PFSK-1 (cell line): Measurements from ENCODE around the gene PHETA1.

ENCODE experiments used
- POLR2AphosphoS5 ChIP-seq: IDR thresholded peaks from 2 replicates; pipeline ENCODE4 v1.6.1; 2012; ENCODE audit warnings: low read depth, mild to moderate bottlenecking, control low read depth, low read length, moderate library complexity
- REST ChIP-seq, 2 experiments: IDR thresholded peaks; 2 replicates each; pipeline versions ENCODE4 v1.6.1 to v1.8.0; 2011 to 2012; ENCODE audit warnings: low read depth in 2 of 2, low read length in 2 of 2, control low read depth in 1 of 2, inconsistent platforms in 1 of 2, mild to moderate bottlenecking in 1 of 2, moderate library complexity in 1 of 2; ENCODE audit not compliant: insufficient read depth in 1 of 2
- SIN3A ChIP-seq: IDR thresholded peaks from 2 replicates; pipeline ENCODE4 v1.6.1; 2012; ENCODE audit warnings: mild to moderate bottlenecking, low read length, moderate library complexity, borderline replicate concordance; ENCODE audit not compliant: insufficient read depth
- TAF1 ChIP-seq: IDR thresholded peaks from 2 replicates; pipeline ENCODE4 v1.6.1; 2012; ENCODE audit warnings: low read length, control low read depth, borderline replicate concordance; ENCODE audit not compliant: insufficient read depth

DNA sequence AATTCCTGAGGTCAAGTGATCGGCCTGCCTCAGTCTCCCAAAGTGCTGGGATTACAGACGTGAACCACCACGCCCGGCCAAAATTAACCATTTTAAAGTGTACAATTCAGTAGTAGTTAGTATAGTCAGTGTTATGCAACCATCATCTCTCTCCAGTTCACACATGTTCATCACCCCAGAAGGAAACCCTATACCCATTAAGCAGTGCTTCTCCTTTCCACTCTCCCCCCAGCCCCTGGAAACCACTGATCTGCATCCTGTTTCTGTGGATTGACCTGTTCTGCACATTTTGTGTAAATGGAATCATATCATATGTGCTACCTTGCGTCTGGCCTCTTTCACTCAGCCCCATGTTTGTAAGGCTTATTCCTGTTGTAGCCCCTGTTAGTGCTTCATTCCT is 52.2 kb downstream of the PHETA1 start:
- TF ChIP-seq POLR2AphosphoS5, result no peak
- TF ChIP-seq TAF1, result no peak
- TF ChIP-seq REST (IDR thresholded peaks at IDR 0.05; ENCODE audit: insufficient read depth in 1 of 2, low read depth in 2 of 2, low read length in 2 of 2), result no peak
- TF ChIP-seq SIN3A, result no peak
